Dendritic cell treated with granulocyte-macrophage colony-stimulating factor and Interleukin-4, amounts not matched to agents 40 ng/mL and 50 ng/mL, for 4 days (primary cell): ENCODE measurements around the gene ADH4.

Source experiments
- H3K27ac Mint-ChIP-seq: one replicate; pipeline ENCODE4 v1.8.0; 2022; ENCODE audit warnings: mild to moderate bottlenecking, mixed read lengths
- H3K27me3 Mint-ChIP-seq: one replicate; pipeline ENCODE4 v1.8.0; 2022; ENCODE audit warnings: mild to moderate bottlenecking, mixed read lengths
- H3K36me3 Mint-ChIP-seq: one replicate; pipeline ENCODE4 v1.8.0; 2022; ENCODE audit warnings: low read depth, mixed read lengths
- H3K4me1 Mint-ChIP-seq: one replicate; pipeline ENCODE4 v1.8.0; 2022; ENCODE audit warnings: low read depth, mixed read lengths
- H3K4me3 Mint-ChIP-seq: one replicate; pipeline ENCODE4 v1.8.0; 2022; ENCODE audit warnings: mild to moderate bottlenecking, moderate library complexity, mixed read lengths
- H3K9me3 Mint-ChIP-seq: one replicate; pipeline ENCODE4 v1.8.0; 2022; ENCODE audit warnings: mixed read lengths
- intact Hi-C: fragments of 100-400 bp; cut with micrococcal nuclease; formaldehyde crosslinking; loops from one replicate; pipeline ENCODE4 v1.15.0; 2022

ADH4 gene

GRCh38 chr4:99154658-99155342 is 10.7 kb upstream of the ADH4 start:
- Mint-ChIP-seq H3K9me3 (peaks cover 35% of the 10 kb centered on the region), H3K4me3 (no peak overlapping the region), H3K27ac (no peak overlapping the region), H3K27me3 (no peaks in the 10 kb centered on the region), H3K36me3 (no peaks in the 10 kb centered on the region), H3K4me1 (no peaks in the 10 kb centered on the region)
- intact Hi-C loops = no loop called here

GRCh38 chr4:99151995-99152394 is 7.9 kb upstream of the ADH4 start:
- H3K4me3 Mint-ChIP-seq = no peak overlapping the region
- H3K9me3 Mint-ChIP-seq = peaks cover 37% of the 10 kb centered on the region
- no peak overlapping the region for H3K27ac Mint-ChIP-seq
- no peaks in the 10 kb centered on the region for H3K4me1 Mint-ChIP-seq
- intact Hi-C loops = no loop called here
- H3K27me3 Mint-ChIP-seq = no peaks in the 10 kb centered on the region
- H3K36me3 Mint-ChIP-seq = no peaks in the 10 kb centered on the region

- intact Hi-C loops = no loop called here
- Mint-ChIP-seq H3K27me3 (no peaks in the 10 kb centered on the region), H3K27ac (no peak overlapping the region), H3K4me1 (no peaks in the 10 kb centered on the region), H3K4me3 (no peak overlapping the region), H3K36me3 (no peaks in the 10 kb centered on the region), H3K9me3 (peaks cover 37% of the 10 kb centered on the region)
Observed at GRCh38 chr4:99151452-99151851, 7.4 kb upstream of the ADH4 start.

DNA sequence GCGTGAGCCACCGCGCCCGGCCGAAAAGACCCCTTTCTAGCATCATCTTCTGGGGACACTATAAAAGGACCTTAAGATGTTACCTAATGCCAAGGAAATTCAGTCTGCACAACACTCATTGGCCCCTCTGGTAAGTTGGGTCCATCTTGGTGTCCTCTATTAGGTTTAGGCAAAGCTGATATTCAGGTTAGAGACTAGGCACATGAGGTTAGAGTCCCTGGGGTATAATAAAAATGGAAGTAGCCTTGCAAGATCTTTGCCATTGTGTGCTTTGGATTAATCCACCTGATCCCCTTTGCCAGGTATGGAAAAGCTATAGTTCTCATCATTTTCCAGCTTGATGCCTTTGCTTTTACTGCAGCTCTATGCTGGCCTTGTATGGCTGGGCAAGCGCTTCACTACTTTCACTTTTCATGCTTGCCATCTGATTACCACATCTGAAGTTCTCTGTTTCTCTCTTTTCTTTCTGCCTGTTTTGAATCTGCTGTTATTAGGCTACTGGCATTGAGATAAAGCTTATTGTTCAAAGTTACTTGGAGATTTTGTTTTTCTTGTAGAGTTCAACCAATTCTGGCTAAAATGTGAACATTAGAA is 5.4 kb upstream of the ADH4 start:
- Mint-ChIP-seq H3K4me1 (no peaks in the 10 kb centered on the region), H3K27me3 (no peaks in the 10 kb centered on the region), H3K4me3 (no peak overlapping the region), H3K9me3 (peaks cover 23% of the 10 kb centered on the region), H3K36me3 (no peaks in the 10 kb centered on the region), H3K27ac (no peak overlapping the region)
- intact Hi-C loops = no loop called here

GRCh38 chr4:99148550-99148949 is 4.5 kb upstream of the ADH4 start:
- Mint-ChIP-seq H3K4me1 (no peaks in the 10 kb centered on the region), H3K4me3 (no peak overlapping the region), H3K27ac (no peak overlapping the region), H3K9me3 (peaks cover 23% of the 10 kb centered on the region), H3K27me3 (no peaks in the 10 kb centered on the region), H3K36me3 (no peaks in the 10 kb centered on the region)
- intact Hi-C loops = no loop called here

DNA sequence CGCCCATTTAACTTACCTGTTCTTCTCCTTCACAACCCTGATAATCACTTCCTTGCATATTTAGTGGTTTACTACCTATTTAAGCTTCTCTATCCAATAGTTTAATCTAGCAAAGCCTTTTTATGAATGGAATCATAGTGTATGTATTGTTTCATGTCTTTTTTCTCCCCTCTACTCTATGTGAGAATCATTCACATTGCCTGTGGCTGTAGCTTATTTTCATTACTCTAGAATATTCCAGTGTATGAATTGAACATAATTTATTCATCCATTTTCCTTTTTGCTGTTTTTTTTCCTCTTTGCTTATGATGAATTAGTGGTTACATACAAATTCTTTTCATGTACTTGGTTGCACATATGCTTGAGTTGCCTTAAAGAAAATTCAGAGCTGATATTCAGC is 490 bp upstream of the ADH4 start:
- H3K36me3 Mint-ChIP-seq = no peaks in the 10 kb centered on the region
- H3K27me3 Mint-ChIP-seq = no peaks in the 10 kb centered on the region
- H3K4me1 Mint-ChIP-seq = no peaks in the 10 kb centered on the region
- H3K4me3 Mint-ChIP-seq = no peak overlapping the region
- intact Hi-C loops = no loop called here
- H3K27ac Mint-ChIP-seq = no peak overlapping the region
- H3K9me3 Mint-ChIP-seq = no peaks in the 10 kb centered on the region

DNA sequence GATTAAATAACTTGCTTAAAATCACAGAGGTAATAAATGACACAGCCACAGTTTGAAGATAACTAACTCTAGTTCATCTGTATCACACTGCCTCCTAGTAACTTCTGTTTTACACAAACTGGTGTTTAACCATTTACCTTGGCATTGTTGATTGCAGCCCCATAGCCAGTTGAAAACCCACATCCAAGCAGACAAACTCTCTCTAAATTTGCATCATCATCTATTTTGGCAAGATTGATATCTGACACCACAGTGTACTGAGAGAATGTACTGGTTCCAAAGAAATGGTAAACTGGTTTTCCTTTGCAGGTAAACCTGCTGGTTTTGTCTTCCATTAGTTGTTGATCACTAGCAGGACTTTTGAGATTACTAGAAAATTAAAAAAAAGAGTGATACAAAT is 7.8 kb downstream of the ADH4 start:
- H3K4me1 Mint-ChIP-seq = no peaks in the 10 kb centered on the region
- H3K36me3 Mint-ChIP-seq = no peaks in the 10 kb centered on the region
- no peak overlapping the region for H3K4me3 Mint-ChIP-seq
- no peak overlapping the region for H3K27ac Mint-ChIP-seq
- no peaks in the 10 kb centered on the region for H3K27me3 Mint-ChIP-seq
- intact Hi-C loops = no loop called here
- no peaks in the 10 kb centered on the region for H3K9me3 Mint-ChIP-seq

DNA sequence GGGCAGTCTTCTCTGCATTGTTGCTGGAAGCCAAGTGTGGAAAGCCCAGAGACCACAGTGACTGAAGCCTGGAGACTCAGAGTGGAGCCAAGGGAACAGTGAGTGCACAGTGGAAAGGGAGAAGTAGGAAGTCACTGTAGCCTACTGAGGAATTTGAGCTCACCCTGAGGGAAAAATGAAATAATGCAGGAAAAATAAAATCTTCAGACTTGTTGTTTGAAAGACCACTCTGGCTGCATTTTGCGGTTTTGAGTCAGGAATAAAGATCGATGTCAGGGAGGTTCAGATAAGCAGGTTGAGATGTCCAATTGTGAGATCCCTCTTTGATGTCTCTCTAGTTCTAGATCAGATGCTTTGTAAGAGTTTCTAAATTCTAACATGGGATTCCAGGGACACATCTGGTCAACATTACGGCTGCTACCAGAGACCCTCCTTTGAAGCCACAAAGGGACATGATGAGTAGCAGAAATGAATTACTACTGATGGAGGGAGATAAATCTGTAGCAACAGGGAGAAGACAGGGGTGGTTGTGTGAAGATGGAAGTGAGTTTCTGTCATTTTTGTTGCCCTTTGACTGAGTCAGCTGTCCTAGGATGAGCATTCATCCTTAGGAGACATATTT is 8.4 kb downstream of the ADH4 start:
- H3K27ac Mint-ChIP-seq = no peak overlapping the region
- H3K36me3 Mint-ChIP-seq = no peaks in the 10 kb centered on the region
- no peaks in the 10 kb centered on the region for H3K4me1 Mint-ChIP-seq
- no peaks in the 10 kb centered on the region for H3K27me3 Mint-ChIP-seq
- intact Hi-C loops = no loop called here
- no peaks in the 10 kb centered on the region for H3K9me3 Mint-ChIP-seq
- H3K4me3 Mint-ChIP-seq = no peak overlapping the region

GRCh38 chr4:99134586-99134985 is 9.5 kb downstream of the ADH4 start:
- H3K4me1 Mint-ChIP-seq = no peaks in the 10 kb centered on the region

GRCh38 chr4:99131378-99131777 is 12.7 kb downstream of the ADH4 start:
- no peaks in the 10 kb centered on the region for H3K4me1 Mint-ChIP-seq

More at GRCh38 chr4:99134586-99134985, 9.5 kb downstream of the ADH4 start:
- H3K27me3 Mint-ChIP-seq = no peaks in the 10 kb centered on the region
- intact Hi-C loops = no loop called here
- no peaks in the 10 kb centered on the region for H3K9me3 Mint-ChIP-seq
- H3K36me3 Mint-ChIP-seq = no peaks in the 10 kb centered on the region
- H3K27ac Mint-ChIP-seq = no peak overlapping the region
- no peak overlapping the region for H3K4me3 Mint-ChIP-seq

GRCh38 chr4:99126376-99126775 is 17.7 kb downstream of the ADH4 start:
- H3K4me1 Mint-ChIP-seq = no peaks in the 10 kb centered on the region
- no peaks in the 10 kb centered on the region for H3K9me3 Mint-ChIP-seq
- H3K27ac Mint-ChIP-seq = no peak overlapping the region
- no peaks in the 10 kb centered on the region for H3K27me3 Mint-ChIP-seq
- intact Hi-C loops = no loop called here
- H3K4me3 Mint-ChIP-seq = no peak overlapping the region
- no peaks in the 10 kb centered on the region for H3K36me3 Mint-ChIP-seq

More at GRCh38 chr4:99131378-99131777, 12.7 kb downstream of the ADH4 start:
- Mint-ChIP-seq H3K9me3 (no peaks in the 10 kb centered on the region), H3K4me3 (no peak overlapping the region), H3K36me3 (no peaks in the 10 kb centered on the region), H3K27ac (no peak overlapping the region), H3K27me3 (no peaks in the 10 kb centered on the region)
- intact Hi-C loops = no loop called here

DNA sequence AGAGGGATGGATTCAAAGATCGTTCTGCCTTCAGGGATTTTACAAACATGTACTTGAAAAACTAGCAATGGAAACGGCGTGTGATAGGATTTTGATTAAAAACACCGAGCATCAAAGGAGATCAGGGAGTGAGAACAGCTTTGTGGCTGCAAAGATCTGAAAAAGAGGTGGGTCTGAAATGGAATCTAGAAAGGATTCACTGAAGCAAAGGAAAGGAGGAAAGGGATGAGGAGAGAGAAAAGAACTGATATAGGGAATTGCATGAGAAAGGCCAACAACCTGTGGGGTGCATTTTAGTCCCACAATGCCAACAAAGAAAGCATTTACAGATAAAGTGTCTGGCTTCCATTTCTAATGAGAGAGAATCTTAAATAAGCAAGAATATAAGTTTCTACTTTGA is 23.1 kb downstream of the ADH4 start:
- intact Hi-C loops = no loop called here
- Mint-ChIP-seq H3K4me1 (no peaks in the 10 kb centered on the region), H3K27me3 (no peaks in the 10 kb centered on the region), H3K36me3 (no peaks in the 10 kb centered on the region), H3K9me3 (no peaks in the 10 kb centered on the region), H3K4me3 (no peak overlapping the region), H3K27ac (no peak overlapping the region)

DNA sequence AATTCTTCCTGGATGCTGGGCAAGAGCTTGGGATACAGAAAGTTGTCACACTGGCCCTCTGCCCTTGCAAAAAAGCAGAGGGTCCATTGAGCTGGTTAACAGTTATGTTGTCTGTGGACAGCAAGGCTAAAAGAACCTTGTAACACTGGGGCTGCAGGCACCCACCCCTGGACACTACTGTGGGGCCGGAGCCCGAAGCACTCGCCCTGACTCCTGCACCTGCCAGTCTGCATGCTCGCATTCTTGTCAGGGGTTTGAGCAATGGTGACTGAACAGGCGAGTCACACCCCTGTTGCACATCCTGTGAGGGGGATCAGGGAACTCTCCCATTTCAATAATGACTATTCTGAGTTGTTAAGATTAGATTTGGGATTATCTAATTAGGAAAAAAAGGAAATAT is 23.6 kb downstream of the ADH4 start:
- no peak overlapping the region for H3K4me3 Mint-ChIP-seq
- H3K27ac Mint-ChIP-seq = no peak overlapping the region
- intact Hi-C loops = no loop called here
- no peaks in the 10 kb centered on the region for H3K9me3 Mint-ChIP-seq
- no peaks in the 10 kb centered on the region for H3K27me3 Mint-ChIP-seq
- H3K36me3 Mint-ChIP-seq = no peaks in the 10 kb centered on the region
- H3K4me1 Mint-ChIP-seq = no peaks in the 10 kb centered on the region

- H3K4me1 Mint-ChIP-seq = no peaks in the 10 kb centered on the region
- no peaks in the 10 kb centered on the region for H3K9me3 Mint-ChIP-seq
- no peaks in the 10 kb centered on the region for H3K36me3 Mint-ChIP-seq
- no peak overlapping the region for H3K4me3 Mint-ChIP-seq
- no peak overlapping the region for H3K27ac Mint-ChIP-seq
- H3K27me3 Mint-ChIP-seq = no peaks in the 10 kb centered on the region
- intact Hi-C loops = loop anchor here (2.0 to 10.0 kb wide), 3 partner anchors 287 to 687 kb away; no protein-coding TSS in a partner anchor
Observed at GRCh38 chr4:99117876-99118693, 26.0 kb downstream of the ADH4 start.
